Thyroid gland (tissue), 4 donors: ENCODE results near the gene PGM5. TPM values are rescaled to one million over a fixed set of nuclear protein-coding genes. Genes with fewer than 3 reads are reported as not detected.
"Not testable (repeated sequence)": the region's sequence is repeated elsewhere in the genome, so short reads cannot be mapped to it uniquely, and the experiment has no call there.

Experiments
- DNase-seq, 2 donors: peaks; one replicate each; pipeline ENCODE4 v3.0.0-alpha.2; 2019
- H3K27ac ChIP-seq, 3 donors: fragments of 200-600 bp; sonication (generic); 1 replicate in 2 of 3; 2 replicates in 1 of 3; pipeline ENCODE4 v1.5.1; 2016 to 2019; ENCODE audit warnings: mild to moderate bottlenecking in 1 of 3, moderate library complexity in 1 of 3
- H3K27me3 ChIP-seq: fragments of 200-600 bp; sonication (generic); one replicate; pipeline ENCODE4 v1.5.1; 2019
- H3K36me3 ChIP-seq, 2 donors: fragments of 200-600 bp; sonication (generic); one replicate each; pipeline ENCODE4 v1.5.1; 2016 to 2019
- H3K4me1 ChIP-seq, 2 donors: fragments of 200-600 bp; sonication (generic); one replicate each; pipeline ENCODE4 v1.5.1; 2017 to 2019
- H3K4me3 ChIP-seq, 3 donors: fragments of 200-600 bp; sonication (generic); replicated peaks in 1 of 3; 1 replicate in 2 of 3; 2 replicates in 1 of 3; pipeline ENCODE4 v1.5.1; 2016; ENCODE audit warnings: mild to moderate bottlenecking in 1 of 3
- H3K9me3 ChIP-seq: fragments of 200-600 bp; sonication (generic); one replicate; pipeline ENCODE4 v1.5.1; 2017
- WGBS, 2 donors: methylation state at CpG; one replicate each; pipeline ENCODE4 v1.1.5; 2017; 5-methylcytosine and 5-hydroxymethylcytosine counted together
- intact Hi-C: fragments of 100-400 bp; cut with DNase I; formaldehyde crosslinking; loops from one replicate; pipeline ENCODE4 v1.15.1; 2023
- total RNA-seq, 4 donors: library from RNA; depleted of rRNA; stranded (reverse); fragments of >200 nt; gene quantifications; one replicate each; pipeline ENCODE4 v1.2.3, GENCODE V29; 2016

Gene PGM5
- 10 to 100 TPM; 21.4 to 56.6 (median 29.0) TPM for total RNA-seq

DNA sequence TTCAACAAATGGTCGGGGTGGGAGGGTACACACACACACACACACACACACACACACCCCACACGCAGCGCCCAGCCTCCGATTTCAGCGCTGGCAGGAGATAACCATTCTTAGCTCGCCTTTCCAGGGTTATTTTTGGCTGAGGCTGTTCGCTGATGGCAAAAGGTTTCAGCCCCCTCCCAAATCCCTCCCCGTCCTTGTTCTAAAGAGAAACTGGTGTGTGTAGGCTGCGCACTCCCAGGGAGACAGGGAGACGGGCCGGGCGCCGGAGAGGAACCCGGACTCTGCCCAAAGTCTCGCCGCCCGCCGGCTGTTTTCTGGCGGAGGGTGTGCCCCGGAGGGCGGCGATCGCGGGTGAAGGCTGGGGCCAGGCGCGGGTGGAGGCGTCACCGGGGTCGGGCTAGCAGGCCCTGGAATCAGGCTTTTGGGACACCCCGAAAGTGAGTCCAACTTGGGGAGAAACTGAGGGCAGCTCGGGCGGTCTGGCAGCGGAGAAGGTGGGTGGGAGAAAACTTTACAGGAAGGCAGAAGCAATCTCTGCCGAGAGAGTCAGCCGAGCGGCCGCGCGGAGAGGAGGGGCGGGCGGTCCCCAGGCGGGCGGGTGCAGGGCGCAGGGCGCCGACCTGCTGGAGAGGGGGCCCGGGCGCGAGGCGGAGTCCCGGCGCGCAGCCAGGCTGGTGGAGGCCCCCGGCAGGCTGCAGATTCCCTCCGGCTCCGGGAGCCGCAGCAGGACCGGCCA lies at the start of gene PGM5:
PGM5 (plus strand) TSS at position 232 of the 739 bp plus-strand sequence. CDS start 517 bp downstream, outside the sequence.
- H3K27me3 ChIP-seq, intact Hi-C loops, H3K36me3 ChIP-seq, H3K4me1 ChIP-seq, H3K9me3 ChIP-seq: not testable (repeated sequence)
- peak; percentile 11 to 12 for DNase-seq
- WGBS, 2 donors, result 1% methylated on average over 20 to 47 of the region's 58 CpGs
- peak within 1 kb of the TSS in 2 of 3 donors; percentile 19 to 37 for H3K4me3 ChIP-seq
- peak within 1 kb of the TSS; percentile 30 to 71 (median 36) for H3K27ac ChIP-seq

- H3K4me1 ChIP-seq, DNase-seq, H3K27me3 ChIP-seq, intact Hi-C loops, H3K9me3 ChIP-seq, H3K36me3 ChIP-seq, H3K27ac ChIP-seq, H3K4me3 ChIP-seq: not testable (repeated sequence)
- WGBS, 2 donors, result 31% methylated on average over 12 of the region's 35 CpGs; no CpG with 5 or more reads in 1 of the 2 donors
Observed at GRCh38 chr9:68307127-68307526, 49.3 kb upstream of the PGM5 start.

- H3K9me3 ChIP-seq, H3K4me1 ChIP-seq, DNase-seq, H3K27ac ChIP-seq, H3K4me3 ChIP-seq, H3K27me3 ChIP-seq, H3K36me3 ChIP-seq, intact Hi-C loops: not testable (repeated sequence)
- WGBS, 2 donors, result 27 to 33% methylated on average over 8 to 15 of the region's 21 CpGs
Observed at GRCh38 chr9:68307654-68308053, 48.8 kb upstream of the PGM5 start.

DNA sequence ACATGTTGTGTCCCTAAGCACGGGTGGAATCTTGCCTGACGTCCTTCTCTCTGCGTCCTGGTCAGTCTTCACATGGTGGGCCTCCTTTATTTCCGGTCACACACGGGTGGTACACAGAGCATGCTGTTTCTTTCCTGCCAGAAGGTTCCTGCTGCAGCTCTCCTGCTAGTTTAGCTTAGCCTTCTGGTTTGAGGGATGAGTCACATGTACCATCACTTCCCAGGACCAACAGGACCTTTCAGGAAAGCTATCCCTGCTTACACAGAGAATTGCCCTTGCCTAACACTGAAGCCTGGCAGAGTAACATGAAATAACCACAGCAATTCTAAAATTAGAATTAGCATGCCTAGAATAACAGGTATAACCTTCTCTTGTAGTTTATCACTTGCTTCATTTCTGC lies 45.2 kb upstream of the PGM5 start:
- H3K9me3 ChIP-seq, intact Hi-C loops, H3K4me3 ChIP-seq, H3K27ac ChIP-seq, DNase-seq, H3K36me3 ChIP-seq, H3K4me1 ChIP-seq, H3K27me3 ChIP-seq: not testable (repeated sequence)
- WGBS, 2 donors, result no CpG with 5 or more reads among the region's 5 CpGs

DNA sequence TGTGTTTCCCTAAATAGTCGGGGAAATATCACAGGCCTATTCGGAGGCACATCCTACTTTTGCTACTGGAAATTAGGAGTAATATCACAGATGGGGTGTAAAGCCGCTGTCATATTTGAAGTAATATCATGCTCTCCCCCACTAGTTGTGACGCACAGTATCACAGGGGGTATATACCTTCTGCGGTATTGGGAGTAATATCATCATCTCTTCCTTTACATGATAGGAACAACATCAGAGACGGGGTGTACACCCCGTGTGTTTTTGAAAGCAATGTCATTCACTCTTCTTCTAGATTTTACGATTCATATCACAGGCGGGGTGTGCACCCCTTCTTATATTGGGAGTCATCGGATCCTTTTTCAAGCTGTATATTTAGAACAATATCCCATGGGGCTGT lies 38.2 kb upstream of the PGM5 start:
- DNase-seq, H3K4me1 ChIP-seq, H3K9me3 ChIP-seq, H3K27me3 ChIP-seq, H3K27ac ChIP-seq, intact Hi-C loops, H3K36me3 ChIP-seq, H3K4me3 ChIP-seq: not testable (repeated sequence)
- WGBS, 2 donors, result 69 to 71% methylated on average over 10 of the region's 10 CpGs

DNA sequence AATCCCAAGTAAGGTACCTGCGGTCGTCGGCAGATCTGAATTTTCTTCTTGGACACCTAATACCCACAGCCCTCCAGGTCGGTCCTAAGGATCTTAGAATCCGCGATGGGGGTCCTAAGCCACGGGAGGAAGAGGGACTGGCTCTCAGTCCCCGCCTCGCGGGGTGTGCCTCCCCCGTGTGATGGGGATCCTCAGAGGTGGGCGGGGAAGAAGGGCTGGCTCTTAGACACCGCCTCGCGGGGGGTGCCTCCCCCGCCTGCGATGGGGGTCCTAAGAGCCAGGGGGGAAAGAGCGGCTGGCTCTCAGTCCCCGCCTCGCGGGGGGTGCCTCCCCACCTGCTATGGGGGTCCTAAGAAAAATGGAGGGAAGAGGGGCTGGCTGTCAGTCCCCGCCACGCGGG lies 32.7 kb upstream of the PGM5 start:
- no CpG with 5 or more reads among the region's 24 CpGs for WGBS, 2 donors
- H3K27me3 ChIP-seq, H3K4me3 ChIP-seq, H3K36me3 ChIP-seq, H3K27ac ChIP-seq, intact Hi-C loops, H3K9me3 ChIP-seq, H3K4me1 ChIP-seq, DNase-seq: not testable (repeated sequence)

DNA sequence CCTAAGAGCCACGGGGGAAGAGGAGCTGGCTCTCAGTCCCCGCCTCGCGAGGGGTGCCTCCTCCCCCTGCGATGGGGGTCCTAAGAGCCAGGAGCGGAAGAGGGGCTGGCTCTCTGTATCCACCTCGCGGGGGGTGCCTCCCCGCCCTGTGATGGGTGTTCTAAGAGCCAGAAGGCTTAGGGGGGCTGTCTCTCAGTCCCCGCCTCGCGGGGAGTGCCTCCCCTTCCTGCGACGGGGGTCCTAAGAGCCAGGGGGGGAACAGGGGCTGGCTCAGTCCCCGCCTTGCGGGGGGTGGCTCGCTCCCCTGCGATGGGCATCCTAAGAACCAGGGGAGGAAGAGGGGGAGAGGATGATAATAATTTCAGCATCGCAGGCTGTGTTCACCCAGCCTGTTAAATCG lies 31.9 kb upstream of the PGM5 start:
- DNase-seq, H3K4me1 ChIP-seq, H3K36me3 ChIP-seq, intact Hi-C loops, H3K4me3 ChIP-seq, H3K9me3 ChIP-seq, H3K27me3 ChIP-seq, H3K27ac ChIP-seq: not testable (repeated sequence)
- WGBS, 2 donors, result 0% methylated on average over 1 of the region's 20 CpGs; no CpG with 5 or more reads in 1 of the 2 donors

DNA sequence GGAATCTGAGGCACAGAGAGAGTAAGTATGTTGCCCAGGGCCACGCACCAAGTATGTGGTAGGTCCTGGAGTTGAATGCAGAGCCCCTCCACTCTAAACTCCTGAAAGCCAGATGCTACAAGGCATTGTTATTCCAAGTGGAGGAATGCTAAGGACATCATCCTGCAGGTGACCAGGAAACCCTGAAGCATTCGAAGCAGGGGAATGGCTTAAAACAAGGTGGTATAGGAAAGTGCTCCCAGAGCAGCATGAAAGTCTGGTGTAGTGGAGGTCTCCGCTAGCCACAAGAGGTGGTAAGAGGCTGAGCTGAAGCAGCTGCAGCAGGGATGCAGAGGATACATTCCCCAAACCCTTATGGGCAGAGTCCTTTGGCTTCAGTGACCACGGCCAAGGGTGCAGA lies 27.3 kb upstream of the PGM5 start:
- intact Hi-C loops, H3K36me3 ChIP-seq: not testable (repeated sequence)
- 60 to 66% methylated on average over 2 of the region's 4 CpGs for WGBS, 2 donors

DNA sequence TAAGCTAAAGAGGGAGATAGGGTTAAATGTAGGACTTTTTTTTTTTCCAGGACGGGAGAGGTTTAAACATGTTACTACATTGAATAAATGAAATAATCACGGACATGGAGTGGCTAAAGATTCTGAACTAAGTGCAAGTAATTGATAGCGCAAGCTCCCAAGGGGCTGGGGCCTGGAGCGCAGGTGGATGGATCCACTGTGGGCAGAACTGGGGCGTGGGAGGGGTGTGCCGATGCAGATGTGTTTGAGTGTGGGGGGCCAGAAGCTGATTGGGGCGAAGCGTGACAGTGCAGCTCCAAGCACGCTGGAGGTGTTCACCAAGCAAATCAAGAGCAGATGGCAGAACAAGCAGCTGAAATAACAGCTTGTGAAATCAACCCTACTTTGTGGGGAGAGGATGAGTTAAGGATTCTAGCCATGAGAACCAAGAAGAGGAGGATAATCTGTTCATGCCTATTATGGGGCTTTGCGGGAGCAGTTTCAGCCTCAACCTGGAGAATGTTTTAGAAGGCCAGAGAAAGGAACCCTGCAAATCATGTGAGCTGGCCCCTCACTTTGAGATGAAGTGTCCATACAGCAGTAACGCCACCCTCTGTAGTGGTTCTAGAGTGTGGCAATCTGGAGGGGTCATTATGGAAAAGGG lies 25.8 kb upstream of the PGM5 start:
- WGBS, 2 donors, result 71 to 79% methylated on average over 4 to 10 of the region's 11 CpGs
- H3K36me3 ChIP-seq, H3K4me3 ChIP-seq, H3K4me1 ChIP-seq, DNase-seq, H3K27me3 ChIP-seq, H3K27ac ChIP-seq, H3K9me3 ChIP-seq, intact Hi-C loops: not testable (repeated sequence)

More for the DNA sequence above, 27.3 kb upstream of the PGM5 start:
- not testable (repeated sequence) for H3K27ac ChIP-seq, H3K9me3 ChIP-seq, H3K4me3 ChIP-seq, H3K4me1 ChIP-seq, H3K27me3 ChIP-seq, DNase-seq

DNA sequence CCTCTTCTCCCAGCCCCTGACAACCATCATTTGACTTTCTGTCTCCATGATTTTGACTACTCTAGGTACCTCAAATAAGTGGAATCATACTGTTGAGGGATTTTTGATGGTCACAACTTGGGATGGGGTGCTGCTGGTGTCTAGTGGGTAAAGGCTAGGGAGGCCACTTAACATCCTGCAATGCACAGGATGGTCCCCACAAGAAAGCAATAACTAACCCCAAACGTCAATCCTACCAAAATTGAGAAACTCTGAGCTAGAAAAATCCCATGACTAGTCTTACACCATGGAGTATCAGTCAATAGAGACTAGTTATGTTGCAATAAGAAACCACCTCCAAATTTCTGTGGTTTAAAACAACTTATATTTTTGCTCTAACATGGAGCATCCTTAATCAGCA lies 24.3 kb upstream of the PGM5 start:
- H3K9me3 ChIP-seq, intact Hi-C loops, H3K4me1 ChIP-seq, H3K27me3 ChIP-seq, H3K36me3 ChIP-seq, H3K27ac ChIP-seq, H3K4me3 ChIP-seq, DNase-seq: not testable (repeated sequence)
- WGBS, 2 donors, result 83 to 88% methylated on average over 1 of the region's 1 CpG

- intact Hi-C loops, H3K4me1 ChIP-seq, H3K27ac ChIP-seq, H3K36me3 ChIP-seq, H3K9me3 ChIP-seq, DNase-seq, H3K27me3 ChIP-seq, H3K4me3 ChIP-seq: not testable (repeated sequence)
- WGBS, 2 donors, result 77 to 91% methylated on average over 3 of the region's 3 CpGs
Observed at GRCh38 chr9:68335935-68336334, 20.5 kb upstream of the PGM5 start.

DNA sequence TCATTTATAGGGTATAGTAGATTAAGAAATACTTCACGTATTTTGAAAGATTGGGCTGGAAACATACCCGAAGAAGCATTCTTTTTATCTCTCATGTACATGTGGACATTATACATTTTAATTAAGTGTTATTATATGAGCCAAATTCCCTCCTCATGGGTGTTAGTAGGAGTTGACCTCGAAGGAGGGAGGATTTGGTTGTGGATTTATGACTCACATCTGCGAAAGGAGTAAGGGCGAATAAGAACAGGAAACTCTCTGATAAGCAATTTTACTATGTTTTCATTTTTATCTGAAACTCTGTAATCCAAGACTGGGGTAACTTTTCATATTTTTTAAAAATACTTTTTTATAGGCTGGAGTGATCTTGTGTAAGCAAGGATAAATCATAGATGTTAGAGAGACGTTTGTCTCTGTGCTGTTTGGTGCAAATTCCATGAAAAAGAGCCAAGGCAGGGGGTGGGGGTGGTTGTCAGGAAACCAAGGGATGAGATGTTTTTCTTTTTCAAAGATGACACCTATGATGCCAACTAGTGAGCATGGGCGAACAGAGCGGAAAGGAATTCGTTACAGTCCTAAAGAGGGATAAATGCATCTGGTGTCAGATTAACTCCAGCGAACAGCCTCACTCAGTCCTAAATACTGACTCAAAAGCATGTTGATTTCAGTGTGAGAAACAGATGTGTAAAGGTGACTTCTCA lies 19.6 kb upstream of the PGM5 start:
- 57 to 83% methylated on average over 3 to 5 of the region's 10 CpGs for WGBS, 2 donors
- H3K27ac ChIP-seq, DNase-seq, H3K9me3 ChIP-seq, H3K4me3 ChIP-seq, H3K36me3 ChIP-seq, intact Hi-C loops, H3K4me1 ChIP-seq, H3K27me3 ChIP-seq: not testable (repeated sequence)

- H3K27me3 ChIP-seq, H3K36me3 ChIP-seq, intact Hi-C loops, DNase-seq, H3K9me3 ChIP-seq, H3K4me3 ChIP-seq, H3K4me1 ChIP-seq, H3K27ac ChIP-seq: not testable (repeated sequence)
- 82 to 85% methylated on average over 5 to 7 of the region's 7 CpGs for WGBS, 2 donors
Observed at GRCh38 chr9:68338000-68338399, 18.4 kb upstream of the PGM5 start.
